GM19395 (cell line): ENCODE data around the gene NUP93.
A peak's percentile ranks its signal among the peaks of the same experiment; 100 is the strongest.

Experiments
- ATAC-seq: cut with Tn5 transposase; IDR thresholded peaks from one replicate; pipeline ENCODE4 v1.9.1; 2021; ENCODE audit warnings: mild to moderate bottlenecking, moderate library complexity; ENCODE audit not compliant: unreplicated experiment

The NUP93 gene

DNA sequence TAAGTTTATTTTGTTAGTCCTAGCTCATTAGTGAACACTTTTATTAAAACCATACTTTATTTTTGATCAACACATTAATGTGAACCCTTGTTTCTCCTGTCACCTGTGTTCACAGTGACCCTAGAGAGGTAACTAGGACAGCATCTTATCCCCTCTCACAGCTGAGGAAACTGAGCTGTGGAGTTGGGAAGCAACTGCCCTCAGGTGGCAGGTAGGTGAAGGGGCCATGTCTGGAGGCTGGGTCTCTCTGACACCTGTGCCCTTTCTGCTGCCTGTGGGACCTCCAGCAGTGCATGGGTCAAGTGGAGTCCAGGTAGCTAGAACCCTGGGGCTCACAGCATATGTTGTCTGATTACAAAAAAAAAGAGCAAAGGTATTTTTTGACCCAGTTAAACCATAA is 112.2 kb downstream of the NUP93 start:
- no peak for ATAC-seq

DNA sequence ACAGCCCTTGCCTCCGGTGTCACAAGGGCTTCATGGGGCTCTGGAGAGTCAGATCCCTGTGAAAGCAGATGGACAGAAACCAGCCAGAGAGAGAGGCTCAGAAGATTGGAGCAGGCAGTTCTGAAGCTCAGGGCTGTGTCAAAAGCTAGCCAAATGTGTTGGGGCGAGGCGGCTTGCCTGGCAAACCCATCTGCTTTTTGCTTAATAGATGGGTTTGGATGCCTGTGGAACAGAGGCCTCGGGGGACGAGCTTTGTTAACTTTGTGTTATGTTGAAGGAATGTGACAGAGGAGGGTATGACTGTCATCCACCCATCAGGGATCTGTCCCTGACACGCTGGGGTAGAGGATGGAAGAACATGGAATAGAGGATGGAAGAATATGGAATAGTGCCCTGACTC is 114.1 kb downstream of the NUP93 start:
- no peak for ATAC-seq

DNA sequence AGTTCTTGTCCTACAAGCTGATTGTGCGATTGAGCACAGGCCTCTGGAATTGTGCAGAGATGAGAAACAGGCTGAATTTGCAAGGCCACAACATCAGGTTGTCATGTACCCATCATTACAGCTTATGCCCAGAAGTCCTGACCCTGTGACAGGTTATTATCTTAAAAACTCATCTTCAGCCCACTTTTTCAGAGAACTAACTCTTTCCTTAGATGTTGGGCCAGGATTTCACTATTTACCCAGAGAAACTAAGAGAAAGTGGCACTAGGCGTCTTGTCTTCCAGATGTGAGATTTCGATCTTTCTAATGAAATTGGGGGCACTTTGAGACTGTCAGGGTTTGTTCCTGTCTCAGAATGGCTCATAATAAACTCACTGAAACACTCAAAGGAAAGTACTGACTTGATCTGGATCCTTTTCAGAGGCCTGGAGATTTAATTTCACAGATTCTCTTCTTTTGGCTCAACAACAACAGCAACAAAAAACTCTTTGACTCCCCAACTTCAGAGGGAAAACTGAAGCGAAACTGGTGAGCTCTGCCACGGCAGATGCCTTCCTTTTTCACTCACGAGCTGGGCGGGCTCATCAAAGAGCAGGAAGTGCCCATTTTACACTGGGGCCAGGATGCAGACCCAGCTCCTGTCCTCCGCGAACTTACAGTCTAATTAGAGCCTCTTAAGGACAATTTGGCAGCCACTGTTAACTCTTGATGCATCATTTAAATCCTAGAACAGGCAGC is 117.4 kb downstream of the NUP93 start:
- no peak for ATAC-seq

DNA sequence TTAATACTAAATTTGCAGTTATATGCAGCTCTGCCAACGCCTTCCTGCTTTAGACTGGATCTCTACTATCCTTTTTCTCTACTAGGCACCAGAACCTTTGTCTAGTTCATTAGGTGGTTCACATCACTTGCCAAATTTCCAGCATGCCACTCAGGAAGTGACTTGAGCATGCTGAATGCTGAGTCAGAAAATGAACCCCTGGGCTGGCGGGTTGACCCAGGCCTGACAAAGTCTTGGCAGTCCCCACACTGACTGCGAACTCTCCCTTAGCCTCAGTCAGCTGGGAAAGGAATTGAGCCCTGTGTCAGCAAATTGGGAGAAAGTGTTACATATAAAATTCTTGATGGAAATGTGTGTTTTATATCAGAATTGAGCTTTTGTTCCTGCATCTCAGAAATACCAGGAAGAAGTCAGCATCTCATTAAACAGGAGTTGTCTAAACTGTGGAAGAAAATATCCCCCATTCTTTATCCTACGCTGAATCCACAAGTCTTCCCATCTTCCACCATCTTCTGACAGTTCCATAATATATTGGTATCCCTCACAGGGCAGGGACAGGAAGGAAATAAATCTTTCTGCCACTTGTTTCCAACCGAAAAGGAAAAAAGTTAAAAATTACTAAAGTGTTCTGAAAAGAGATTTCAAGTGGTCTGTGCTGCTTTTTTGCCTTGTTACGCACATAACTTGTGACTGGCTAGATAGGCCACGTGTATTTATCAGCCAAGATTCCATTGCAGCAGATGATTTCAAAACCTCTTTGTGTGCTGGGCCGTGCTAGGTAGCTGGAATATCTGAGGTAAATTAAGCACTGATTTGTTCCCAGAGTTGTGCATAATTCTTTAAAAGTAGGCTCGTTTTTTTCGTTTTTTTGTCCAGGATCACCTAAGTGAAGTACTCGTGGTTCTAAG is 118.4 kb downstream of the NUP93 start:
- ATAC-seq = no peak

DNA sequence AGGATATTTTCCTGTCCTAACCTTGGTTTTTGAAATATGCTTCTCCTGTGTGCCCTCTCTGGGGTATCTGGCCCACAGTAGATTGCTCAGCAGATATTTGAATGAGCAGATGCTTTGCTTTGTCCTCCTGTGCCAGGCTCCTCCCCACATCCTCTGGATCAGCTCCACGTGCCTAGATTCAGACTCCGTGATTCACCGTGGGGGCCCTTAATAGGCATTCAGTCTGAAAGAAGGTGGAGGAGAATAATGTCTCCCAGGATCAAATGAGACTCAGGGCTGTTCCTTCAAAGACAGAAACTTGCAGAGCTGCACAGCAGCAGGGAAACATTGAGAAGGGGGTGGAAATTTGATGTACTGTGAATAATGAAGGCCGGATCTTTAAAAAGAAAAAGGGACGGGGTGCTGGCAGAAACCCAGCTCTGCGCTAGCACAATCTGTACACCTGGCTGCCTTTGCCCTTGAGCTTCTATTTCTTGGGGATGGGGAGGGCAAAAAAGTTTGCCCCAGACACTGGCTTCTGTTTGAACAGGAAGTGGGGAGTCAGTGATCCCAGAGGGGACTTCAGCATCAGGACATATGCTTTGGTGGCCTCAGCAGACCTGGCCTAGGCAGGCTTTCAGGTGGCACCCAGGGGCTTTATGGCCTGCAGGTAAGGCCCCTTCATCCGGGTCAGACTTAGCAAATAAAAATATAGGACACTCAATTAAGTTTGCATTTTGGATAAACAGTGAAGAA is 119.2 kb downstream of the NUP93 start:
- ATAC-seq = no peak

DNA sequence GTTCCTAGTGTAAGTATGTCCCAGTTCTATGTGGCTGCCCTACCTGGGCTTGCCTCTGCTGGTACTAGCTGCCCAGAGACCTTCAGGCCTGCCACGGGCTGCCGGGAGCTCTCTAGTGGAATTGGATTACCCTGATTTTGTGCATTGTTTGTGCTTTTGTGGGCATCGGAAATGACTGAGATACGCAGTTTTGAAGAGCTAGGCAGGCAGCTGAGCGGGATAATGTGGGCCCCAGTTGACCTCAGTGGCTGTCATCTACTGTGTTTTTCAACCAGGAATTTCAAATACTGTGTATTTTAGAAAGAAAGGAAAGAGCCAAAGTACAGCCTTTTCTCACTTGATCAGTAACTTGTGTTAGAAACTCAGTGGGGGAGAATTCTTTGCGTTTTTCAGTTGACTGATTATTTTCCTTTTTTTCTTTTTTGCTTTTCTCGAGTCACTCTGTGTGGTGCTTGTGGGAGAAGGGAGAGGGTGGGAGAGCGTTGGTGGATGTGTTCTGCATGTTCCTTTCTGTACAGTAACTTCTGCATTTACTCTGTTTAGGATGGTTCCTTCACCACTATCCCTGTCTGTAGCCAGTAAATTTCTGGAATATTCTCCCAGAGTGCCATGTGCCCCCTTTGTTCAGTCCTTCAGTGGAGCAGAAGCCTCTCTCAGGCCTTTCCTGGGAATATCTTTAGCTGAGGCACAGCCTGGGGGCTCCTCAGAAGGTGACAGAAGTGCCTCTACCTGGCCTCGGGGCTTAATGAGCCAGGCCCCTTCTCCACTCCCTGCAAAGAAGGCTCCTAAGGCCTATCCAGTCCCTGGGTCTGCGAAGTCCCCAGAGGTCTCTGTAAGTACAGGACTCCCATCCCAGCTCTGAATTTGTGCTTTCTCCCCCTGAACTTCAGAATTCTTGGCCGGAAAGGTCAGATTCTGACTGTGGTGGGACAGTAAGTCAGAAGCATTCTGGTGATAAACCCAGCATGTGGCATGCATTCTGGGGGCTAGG is 120.1 kb downstream of the NUP93 start:
- no peak for ATAC-seq

DNA sequence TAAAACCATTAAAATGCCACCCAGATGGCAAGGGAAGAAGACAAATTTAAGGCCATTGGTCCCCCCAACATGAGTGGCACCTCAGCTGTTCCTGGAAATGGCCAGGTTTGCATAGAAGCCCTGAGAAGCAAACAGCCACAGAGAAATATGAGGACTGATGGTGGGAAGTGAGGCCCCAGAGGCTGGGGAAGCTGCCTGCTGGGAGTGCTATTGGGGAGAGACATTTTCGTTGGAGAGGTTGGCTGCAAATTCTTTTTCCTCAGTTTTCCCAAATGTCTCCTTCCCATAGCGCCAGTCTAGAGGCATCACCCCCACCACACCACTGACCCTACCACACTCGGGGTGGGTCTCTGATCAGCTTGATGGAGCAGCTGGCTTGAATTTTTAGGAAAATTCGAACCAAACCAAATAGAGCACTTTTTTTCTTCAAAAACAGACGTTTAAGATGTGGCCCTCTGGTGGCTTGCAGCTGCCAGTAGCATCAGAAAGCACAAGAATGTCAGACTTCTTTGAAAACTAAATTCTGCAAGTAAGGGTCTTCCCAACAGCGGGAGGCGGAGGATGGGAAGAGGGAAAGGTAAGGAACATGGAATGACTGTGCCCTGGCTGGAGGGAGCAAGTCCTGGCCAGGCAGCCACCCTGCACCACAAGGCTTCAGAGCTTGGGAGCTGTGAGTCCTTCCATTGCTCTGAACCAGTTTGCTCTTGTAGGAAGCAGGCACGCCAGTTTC is 121.9 kb downstream of the NUP93 start:
- no peak for ATAC-seq

DNA sequence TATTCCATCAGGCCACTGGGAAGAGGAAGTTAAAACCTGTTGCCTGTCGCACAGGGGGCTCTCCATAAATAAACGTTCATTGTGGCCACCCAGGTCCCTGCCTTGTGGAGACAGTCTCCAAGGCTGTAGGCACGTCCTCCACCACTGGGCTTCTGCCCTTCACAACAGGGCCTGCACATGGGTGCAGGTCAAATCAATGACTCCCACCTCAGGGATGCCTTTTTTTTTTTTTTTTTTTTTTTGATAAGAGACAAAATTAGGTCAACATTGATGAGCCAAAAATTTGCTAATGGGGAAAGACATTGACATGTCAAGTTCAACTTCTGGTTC is 122.4 kb downstream of the NUP93 start:
- no peak for ATAC-seq

DNA sequence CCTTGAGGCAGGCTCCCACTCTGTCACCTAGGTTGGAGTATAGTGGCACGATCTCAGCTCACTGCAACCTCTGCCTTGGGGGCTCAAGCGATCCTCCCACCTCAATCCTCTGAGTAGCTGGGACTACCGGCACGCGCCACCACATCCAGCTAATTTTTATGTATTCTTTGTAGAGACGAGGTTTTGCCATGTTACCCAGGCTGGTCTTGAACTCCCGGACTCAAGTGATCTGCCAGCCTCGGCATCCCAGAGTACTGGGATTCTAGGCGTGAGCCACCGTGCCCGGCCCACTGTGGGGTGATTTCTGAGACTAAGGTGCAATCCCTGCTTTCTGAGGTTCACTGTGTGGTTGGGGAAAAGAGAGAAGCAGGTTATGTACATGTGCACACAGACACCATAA is 123.0 kb downstream of the NUP93 start:
- no peak for ATAC-seq

DNA sequence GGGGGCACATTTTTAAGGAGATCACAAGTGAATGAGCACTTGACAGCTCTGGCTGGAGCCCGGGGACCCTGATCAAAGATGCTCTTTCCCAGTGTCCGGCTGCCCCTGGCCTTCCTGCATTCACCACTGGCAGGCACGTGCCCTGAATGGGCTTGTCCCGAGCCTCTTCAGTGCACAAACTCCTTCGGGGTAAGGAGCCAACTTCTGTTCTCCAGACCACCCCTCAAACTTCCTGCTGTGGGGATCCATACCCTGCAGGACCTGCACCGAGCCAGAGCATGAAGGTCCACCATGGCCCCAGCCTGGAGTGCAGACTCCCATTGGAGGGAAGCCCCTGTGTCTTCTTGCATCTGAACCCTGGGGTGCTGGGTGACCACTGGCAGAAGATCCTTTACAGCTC is 125.3 kb downstream of the NUP93 start:
- no peak for ATAC-seq

DNA sequence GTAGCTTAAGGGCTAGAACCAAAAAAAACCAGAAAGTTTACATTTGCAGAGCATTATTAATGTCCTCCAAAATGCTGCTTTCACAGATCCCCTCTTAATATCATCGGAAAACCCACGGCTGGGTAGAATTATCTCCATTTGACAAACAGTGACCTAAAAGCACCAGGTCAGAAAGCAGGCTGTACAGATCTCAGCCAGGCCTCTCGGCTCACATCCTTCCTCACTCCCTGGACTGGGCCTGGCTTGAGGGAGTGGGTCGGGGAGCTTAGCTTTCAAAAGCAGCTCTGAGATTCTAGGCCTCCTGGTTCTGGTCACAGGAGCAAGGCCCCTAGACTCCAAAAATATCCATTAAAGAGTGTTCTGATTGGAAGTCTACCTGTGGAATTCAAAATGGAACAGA is 126.0 kb downstream of the NUP93 start:
- no peak for ATAC-seq

DNA sequence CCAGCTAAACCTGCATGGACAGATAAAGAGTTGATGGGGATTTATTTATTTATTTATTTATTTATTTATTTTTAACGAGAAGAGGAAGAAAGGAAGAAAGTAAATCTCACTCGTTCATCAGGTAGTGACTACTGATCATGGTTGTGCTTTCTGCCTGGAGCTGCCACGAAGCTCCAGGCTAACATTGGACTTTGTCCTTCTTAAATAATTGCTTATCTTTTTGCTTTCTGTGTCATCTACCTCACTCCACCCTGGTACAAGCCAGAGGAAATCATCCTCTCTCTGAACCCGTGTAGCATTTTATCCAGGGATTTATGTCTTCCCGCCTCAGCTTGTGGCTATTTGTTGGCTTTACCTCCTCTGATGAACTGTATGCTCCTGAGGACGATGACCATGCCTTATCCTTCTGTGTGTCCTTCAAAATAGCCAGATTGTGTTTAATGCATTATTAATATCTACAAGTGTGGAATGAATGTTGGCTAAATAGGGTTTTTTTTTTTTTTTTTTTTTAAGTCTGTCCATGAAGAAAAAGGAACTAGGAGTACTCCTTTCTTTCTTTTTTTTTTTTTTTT is 127.0 kb downstream of the NUP93 start:
- ATAC-seq = no peak

DNA sequence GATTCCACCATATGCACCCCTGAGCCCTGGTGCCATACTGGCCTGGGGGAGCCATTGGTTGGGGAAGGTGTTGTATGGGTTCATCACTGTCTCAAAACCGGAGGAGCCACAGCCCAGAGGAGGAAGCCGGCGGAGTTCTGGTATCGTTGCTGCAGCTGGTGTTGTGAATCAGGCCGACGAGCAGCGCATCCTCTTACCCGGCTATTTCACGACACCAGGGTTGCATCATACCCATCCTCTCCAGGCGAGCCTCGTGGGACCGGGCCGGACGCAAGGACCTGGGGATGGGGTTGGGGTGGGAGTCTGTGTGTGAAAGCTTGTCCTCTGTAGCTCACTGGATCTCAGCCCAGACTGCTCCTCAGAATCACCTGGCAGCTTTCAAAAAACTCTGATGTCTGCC is 128.4 kb downstream of the NUP93 start:
- ATAC-seq = no peak

DNA sequence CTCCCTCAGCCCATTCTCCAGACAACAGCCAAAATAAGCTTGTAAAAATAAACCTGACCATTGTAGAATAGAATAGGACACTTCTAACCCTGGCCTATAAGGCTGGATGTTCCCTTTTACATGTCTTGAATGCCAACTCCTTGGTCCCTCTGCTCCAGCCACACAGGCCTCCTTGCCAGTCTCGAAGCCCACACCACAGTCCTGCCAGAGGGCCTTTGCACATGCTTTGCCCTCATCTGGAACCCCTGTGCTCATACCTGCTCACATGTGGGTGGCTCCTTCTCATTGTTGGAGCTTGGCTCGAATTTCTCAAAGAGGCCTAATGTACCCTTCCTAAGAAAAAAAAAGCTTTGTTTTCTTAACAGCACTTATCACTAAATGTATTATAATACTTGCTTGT is 129.7 kb downstream of the NUP93 start:
- ATAC-seq = no peak

DNA sequence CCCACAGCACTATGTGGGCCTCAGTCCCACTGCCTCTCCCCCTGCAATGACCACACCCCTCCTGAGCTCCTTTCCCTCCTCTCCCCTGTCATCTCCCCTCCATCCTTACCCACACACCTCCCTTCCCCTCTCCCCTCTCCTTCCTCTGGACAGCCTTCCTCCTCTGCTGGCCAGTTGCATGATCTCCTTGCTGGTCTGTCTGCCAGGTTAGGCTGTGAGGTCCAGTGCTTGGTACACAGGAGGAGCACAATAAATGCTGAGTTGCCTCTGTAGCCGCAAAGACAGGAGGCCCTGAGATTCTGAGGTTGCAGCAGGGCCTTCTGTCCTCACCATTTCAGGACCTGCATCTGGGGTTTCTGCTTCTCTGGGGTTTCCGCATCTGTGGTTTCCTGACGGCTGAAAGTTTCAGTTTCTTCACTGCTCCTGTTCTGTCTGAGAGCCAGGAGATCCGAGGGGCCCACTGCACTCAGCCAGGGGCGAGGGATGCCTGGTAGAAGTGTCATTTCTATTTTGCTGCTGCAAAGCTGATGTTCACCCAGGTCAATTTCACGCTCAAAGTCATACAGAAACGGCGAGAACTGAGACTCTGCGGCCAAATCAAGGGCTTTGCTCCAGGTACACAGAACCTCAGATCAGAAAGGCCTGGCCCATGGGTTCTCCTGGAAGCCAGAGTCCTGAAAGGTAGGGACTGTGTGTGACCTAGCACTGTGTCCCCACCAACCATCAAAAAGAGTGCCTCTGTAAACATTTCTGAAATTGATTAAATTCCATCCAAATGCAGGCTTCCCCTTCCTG is 130.5 kb downstream of the NUP93 start:
- ATAC-seq = peak; percentile 89

DNA sequence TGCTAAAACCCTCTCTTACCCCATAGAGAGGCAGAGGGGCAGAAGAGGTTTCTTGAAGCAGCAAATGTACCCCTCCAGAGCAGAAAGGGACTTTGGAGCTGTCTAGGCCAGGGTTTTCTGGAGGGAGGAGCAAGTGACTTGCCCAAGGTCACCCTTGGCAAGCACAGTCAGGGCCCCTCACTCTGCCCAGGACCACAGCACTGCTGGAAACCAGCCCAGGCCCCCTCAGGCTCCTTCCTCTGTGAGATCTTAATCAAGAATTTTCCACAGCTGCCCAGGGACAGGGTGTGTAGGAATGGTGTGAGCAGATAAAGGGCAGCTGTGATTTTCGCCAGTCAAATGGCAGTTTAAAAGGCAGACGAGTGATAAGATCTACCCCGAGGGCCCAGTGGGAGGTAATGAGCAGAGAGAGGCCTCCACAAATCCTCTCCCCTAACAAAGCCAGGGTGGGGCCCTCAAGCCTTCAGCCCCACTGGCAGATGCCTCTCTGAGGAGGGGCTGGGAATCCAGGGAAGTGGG is 131.2 kb downstream of the NUP93 start:
- no peak for ATAC-seq

DNA sequence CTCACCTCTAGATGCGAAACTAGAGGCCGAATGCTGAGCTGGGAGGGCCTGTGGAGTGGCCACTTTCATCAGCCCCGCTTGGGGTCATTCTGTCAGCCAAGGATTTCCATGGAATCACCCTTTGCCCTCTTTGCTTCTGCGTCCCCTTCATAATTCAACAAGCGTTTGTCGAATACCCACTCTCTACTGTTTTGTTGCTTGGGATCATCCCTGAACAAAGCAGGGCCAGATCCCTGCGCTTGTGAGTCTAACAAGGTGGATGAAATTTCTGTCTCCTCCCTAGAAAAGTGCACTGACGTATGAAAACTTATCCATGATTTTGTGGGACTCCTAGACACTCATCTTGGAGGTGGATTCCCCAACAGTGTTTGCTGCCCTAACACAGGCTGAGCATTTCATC is 131.8 kb downstream of the NUP93 start:
- ATAC-seq = no peak

DNA sequence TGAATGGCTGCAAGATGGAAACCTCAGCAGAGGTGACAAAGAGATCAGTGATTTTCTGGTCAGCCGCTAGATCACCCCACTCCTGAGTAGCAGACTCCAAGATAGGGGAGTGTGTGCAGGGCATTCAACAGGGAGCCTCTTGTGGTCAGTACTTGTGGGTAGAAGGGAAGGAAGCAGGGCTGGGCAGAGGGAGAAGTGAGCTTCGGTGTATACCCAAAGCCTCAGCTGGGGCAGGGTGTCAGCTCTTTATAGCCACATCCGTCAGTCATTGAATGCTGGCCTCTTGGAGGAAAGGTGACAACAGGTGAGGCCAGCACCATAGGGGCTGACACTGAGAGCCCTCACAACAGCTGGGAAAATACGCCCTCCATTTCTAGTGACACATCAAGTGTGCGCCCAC is 132.8 kb downstream of the NUP93 start:
- no peak for ATAC-seq

DNA sequence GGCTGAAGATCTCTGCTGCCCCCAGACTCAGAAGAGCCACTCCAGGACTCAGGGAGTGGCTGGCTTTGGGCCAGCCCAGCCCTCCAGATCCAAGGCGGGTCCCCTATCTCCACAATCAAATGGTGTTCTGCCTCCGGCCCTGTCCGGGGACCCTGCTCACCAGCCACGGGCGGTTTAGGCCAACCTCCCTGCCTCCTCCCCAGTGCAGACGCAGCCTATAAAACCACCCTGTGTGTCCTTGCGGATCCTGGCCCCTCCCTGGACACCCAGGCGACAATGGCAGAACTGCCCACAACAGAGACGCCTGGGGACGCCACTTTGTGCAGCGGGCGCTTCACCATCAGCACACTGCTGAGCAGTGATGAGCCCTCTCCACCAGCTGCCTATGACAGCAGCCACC is 135.0 kb downstream of the NUP93 start, which contains the start of gene SLC12A3:
TSS of gene SLC12A3 (plus strand) at position 248 of the 400 bp plus-strand sequence. CDS start at position 277, 29 bp downstream.
- no peak for ATAC-seq
